ENCODE data around the gene ANKRD42.
"Not testable (repeated sequence)": the region's sequence is repeated elsewhere in the genome, so short reads cannot be mapped to it uniquely, and the experiment has no call there.

ANKRD42 gene

DNA sequence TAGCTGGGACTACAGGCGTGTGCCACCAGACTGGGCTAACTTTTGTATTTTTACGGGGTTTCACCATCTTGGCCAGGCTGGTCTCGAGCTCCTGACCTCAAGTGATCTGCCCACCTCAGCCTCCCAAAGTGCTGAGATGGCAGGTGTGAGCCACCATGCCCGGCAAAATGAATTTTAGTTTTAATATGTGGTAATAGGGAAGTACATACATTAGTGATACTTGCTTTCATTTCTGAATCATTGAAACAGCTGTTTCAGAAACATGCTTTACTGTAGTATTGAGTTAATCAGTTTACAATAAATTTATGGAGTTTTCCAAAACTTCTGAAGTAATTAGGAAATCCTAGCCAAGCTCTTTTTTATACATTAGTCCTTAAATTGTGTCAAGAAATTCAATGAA lies 21.0 kb upstream of the ANKRD42 start:
- DNase-seq (ENCODE audit: low spot score): no peak

DNA sequence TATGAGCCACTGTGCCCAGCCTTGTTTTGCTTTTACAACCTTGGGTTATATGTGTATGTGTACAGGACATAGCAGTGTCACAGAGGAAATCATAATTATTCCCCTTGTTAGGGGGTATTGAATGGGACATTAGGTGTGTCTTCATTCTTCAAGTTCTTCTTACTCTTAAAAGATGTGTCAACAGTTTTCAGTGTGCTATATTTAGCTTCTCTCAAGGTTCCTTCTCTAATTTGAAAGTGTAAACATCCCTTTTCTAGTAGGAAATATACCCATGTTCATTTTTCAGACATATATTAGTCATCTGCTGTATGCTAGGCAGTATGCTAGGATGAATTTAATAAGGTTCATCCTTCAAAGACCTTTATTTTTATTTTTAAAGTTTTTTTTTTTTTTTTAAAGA lies 19.5 kb upstream of the ANKRD42 start:
- no peak for DNase-seq (ENCODE audit: low spot score)

- no peak for DNase-seq (ENCODE audit: low spot score)
Measured at GRCh38 chr11:83175815-83176214, 17.7 kb upstream of the ANKRD42 start.

DNA sequence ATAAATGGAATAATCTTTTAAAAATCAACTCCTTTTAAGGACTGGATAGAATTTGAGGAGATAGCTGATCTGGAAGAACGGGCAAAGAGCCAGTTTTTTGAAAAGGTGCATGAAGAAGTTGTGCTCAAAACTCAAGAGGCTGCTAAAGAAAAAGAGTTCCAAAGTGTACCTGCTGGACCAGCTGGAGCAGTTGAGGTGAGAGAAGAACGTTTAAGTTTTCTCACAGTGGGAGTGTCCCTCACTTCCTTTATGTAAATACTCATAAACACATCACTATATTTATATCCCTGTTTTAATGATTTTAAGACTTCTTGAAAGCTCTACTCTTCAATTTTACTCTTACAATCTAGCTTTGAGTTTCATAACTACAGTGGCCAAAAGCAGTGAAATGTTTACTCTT lies 11.7 kb upstream of the ANKRD42 start:
- no peak for DNase-seq (ENCODE audit: low spot score)

GRCh38 chr11:83185767-83186166 lies 7.7 kb upstream of the ANKRD42 start:
- no peak for DNase-seq (ENCODE audit: low spot score)

GRCh38 chr11:83187465-83187864 lies 6.0 kb upstream of the ANKRD42 start:
- DNase-seq (ENCODE audit: low spot score): no peak

DNA sequence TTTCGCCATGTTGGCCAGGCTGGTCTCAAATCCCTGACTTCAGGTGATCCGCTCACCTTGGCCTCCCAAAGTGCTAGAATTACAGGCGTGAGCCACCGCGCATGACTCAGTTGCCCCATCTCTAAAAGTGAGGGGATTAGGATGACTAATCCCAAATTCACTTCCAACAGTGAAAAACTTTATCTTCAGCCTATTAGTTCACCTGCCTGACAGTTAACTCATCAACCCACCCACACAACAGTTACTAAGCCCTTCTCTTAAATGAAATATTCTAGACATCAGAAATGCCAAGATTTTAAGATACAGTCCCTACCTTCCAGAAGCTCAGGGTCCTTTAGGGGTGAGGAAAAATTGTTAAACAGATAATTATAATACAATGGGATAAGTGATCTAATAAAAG lies 2.0 kb upstream of the ANKRD42 start:
- no peak for DNase-seq (ENCODE audit: low spot score)

GRCh38 chr11:83191986-83192385 lies 1.5 kb upstream of the ANKRD42 start:
- no peak for DNase-seq (ENCODE audit: low spot score)

DNA sequence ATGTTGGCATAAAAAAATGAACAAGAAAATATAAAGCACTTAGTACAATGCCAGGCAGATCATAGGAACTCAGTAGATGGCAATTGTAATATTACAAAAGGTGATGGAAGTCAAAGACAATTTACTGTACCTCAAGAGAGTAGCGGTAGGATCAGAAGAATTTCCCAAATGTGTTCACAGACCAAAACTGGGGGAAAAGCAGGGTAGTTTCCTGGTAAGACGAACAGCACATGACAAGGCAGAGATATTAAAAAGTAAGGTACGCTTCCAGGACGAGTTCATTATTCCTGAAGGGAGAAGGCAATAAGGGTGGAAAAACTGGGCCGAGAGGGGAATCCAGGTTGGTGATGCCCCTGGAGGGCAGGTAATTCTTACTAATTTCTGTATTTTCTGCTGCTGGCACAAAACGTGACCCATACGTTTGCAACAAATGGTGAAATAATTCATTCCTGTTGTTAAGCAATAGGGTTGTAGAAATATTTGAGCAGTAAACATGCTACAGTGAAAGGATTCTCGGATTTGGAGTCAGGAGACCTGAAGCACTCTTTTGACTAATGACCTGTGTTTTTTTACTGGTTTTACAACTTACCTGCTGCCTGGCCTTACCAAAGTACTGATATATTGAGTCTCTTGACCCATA lies 786 bp upstream of the ANKRD42 start:
- peak; percentile 16 for DNase-seq (ENCODE audit: low spot score)

GRCh38 chr11:83194281-83195142 lies 1.0 kb downstream of the ANKRD42 start:
- peak; percentile 87 for DNase-seq (ENCODE audit: low spot score)

DNA sequence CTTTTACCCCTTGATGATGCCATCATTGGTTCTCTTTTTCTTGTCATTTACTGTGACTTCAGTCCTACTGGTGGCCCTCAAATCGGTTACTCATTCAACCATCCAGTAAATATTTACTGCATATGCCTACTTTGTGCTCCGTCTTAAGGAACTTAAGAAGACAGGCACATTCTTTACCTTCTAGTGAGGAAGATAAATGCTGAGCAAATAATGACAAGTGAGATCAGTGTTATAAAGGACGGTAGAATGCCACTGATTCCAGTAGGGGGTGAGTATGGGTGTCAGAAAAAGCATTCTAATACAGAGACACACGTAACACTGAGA lies 1.6 kb downstream of the ANKRD42 start:
- DNase-seq (ENCODE audit: low spot score): peak; percentile 6

DNA sequence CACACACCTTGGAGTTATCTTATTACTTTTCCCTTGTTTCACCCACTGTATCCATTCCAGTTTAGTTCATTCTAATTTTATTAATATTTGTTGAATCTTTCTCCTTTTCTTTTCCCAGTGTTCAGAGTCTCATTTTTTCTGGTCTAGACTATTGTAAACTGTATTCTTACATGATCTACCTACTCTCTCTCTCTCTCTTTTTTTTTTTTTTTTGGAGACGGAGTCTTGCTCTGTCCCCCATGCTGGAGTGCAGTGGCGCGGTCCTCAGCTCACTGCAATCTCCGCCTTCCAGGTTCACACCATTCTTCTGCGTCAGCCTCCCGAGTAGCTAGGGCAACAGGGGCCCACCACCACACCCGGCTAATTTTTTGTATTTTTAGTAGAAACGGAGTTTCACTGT lies 2.1 kb downstream of the ANKRD42 start:
- no peak for DNase-seq (ENCODE audit: low spot score)

DNA sequence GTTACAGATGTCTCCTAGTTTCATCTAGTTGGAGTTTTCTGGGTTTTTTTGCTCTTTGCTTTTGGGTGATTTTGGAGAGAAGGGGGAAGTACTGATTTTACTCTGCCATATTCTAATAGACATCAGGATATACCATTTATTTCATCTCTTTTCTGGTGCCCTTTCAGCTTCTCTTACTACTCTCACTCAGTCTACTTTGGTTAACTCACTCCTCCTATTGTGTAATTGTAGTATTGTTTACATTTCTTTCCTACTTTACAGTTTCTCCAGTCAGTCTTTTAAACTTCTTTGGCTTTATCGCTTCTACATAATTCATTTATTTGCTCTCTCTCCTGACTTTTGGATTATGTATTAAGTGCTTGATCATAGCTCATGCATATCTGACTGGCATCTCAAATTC lies 6.5 kb downstream of the ANKRD42 start:
- no peak for DNase-seq (ENCODE audit: low spot score)

DNA sequence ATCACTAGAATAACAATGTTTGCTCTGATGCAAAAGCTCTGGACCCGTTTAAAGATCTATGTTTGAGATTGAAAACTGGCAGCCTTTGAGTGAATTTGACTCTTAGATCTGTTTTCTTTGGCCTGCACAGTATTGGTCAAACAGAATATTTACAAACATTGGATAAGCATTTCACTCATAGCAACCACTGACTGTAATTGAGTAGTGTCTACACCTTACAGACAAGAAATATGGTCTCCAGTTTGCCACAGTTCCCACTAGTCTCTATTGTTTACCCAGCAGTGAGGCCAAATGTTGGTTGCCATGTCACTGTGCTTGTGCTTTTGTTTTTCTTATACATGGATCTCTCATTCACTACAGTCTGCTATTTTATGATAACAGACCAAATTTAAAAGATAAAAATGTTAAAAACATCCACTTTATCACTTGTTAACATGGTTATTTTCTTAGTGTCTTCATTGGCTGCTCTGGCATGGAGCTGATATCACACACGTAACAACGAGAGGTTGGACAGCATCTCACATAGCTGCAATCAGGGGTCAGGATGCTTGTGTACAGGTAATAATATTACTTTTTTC lies 12.2 kb downstream of the ANKRD42 start:
- no peak for DNase-seq (ENCODE audit: low spot score)

DNA sequence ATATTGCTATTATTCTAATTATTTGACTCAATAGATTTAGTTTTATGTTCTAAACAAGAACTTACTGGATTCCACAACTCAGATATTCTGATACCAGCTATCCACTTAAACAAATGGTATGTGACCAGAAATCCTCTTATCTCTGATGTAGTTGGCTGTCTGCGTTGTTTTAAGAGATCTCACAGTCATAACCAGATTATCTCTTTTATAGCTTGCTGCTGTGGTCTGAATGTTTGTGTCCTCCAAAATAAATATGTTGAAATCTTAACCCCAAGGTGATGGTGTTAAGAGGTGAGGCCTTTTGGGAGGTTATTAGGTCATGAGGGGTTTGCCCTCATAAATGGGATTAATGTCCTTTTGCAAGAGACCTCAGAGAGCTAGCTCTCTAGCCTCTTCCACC lies 12.7 kb downstream of the ANKRD42 start:
- DNase-seq (ENCODE audit: low spot score): no peak

DNA sequence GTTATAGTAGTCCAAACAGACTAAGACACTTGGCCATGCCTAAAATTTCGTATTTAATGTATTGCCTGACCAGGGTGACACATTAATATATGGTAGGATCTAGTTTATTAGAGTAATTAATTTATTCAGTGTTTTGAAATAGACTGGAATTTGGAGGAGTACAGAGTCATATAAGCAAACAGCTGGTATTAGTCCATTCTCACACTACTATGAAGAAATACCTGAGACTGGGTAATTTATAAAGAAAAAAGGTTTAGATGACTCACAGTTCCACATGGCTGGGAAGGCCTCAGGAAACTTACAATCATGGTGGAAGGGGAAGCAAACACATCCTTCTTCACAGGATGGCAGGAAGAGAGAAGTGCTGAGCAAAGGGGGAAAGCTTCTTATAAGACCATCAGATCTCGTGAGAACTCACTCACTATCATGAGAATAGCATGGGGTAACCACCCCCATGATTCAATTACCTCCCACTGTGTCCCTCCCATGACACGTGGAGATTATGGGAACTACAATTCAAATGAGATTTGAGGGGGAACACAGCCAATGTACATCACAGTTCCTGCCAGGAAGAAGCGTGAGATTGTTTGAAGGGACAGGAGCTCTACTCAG lies 13.4 kb downstream of the ANKRD42 start:
- DNase-seq (ENCODE audit: low spot score): not testable (repeated sequence)

- no peak for DNase-seq (ENCODE audit: low spot score)
Measured at GRCh38 chr11:83219095-83219494, 25.6 kb downstream of the ANKRD42 start.

- no peak for DNase-seq (ENCODE audit: low spot score)
Measured at GRCh38 chr11:83220260-83220659, 26.7 kb downstream of the ANKRD42 start.

- no peak for DNase-seq (ENCODE audit: low spot score)
Measured at GRCh38 chr11:83221694-83222093, 28.2 kb downstream of the ANKRD42 start.

DNA sequence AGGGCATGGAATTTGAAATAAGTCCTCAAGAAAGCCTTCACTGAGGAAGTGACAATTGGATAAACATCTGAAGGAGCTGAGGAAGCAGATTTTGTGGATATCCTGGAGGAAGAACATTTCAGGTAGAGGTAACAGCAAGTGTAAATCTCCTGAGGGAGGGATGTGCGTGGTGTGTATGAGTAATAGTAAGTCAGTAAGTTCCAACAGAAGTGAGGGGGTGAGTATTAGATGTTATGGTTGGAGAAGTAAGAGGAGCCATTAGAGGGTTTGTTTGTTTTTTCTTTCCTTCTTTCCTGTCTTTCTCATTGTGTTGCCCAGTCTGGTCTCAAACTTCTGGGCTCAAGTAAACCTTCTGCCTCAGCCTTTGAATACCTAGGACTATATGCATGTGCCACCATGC lies 29.0 kb downstream of the ANKRD42 start:
- DNase-seq (ENCODE audit: low spot score): no peak

GRCh38 chr11:83223457-83223856 lies 29.9 kb downstream of the ANKRD42 start:
- DNase-seq (ENCODE audit: low spot score): no peak

DNA sequence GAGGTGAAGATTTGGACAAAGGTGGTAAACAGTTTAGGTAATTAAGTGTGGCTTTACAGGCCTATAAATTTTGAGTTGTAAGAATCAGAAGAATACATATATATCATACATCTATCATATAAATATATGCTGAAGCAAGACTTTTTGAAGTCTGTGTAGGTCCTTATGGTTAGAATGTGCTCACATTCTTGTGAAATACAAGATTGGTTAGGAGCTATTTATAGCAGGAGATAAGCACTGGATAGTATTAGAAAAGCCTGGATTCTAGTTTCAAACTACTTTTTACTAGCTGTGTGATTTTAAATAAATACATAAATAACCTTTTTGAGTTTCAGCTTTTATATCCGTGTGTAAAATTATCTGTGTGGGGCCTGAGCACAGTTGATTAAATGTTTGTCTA lies 42.3 kb downstream of the ANKRD42 start:
- DNase-seq (ENCODE audit: low spot score): peak; percentile 12

GRCh38 chr11:83238111-83238510 lies 44.6 kb downstream of the ANKRD42 start:
- DNase-seq (ENCODE audit: low spot score): no peak
